ENCODE results near the gene DDAH1. TPM values are rescaled to one million over a fixed set of nuclear protein-coding genes. Genes with fewer than 3 reads are reported as not detected.

Gene DDAH1
- total RNA-seq, 1 experiment from 2014 or later = 20.8 TPM

DNA sequence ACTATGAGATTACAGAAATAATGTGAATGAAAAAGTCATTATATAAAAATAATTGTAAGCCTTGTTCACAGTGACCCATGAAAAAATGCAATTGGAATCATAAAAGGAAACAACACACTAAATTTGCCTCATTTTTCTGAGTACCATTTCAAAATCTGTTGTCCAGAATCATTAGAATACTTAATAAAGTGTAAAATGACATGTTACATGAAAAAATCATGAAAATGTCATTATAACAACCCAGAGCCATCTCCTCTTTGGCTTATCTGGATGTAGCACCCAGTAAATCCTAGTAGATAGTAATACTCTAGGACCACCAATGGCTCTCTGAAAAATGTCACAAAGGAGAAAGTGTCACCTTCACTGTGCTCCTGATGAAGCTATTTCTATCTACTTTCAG lies 76.5 kb downstream of the DDAH1 start:
- Histone ChIP-seq H3K27me3 (no peaks in the 10 kb centered on the region), H3K4me3 (no peak overlapping the region), H3K9me3 (peaks cover 2% of the 10 kb centered on the region; the same call in 1 of the 2 replicates), H3K36me3 (no peaks in the 10 kb centered on the region; the same call in 1 of the 2 replicates)
- no peak for DNase-seq

DNA sequence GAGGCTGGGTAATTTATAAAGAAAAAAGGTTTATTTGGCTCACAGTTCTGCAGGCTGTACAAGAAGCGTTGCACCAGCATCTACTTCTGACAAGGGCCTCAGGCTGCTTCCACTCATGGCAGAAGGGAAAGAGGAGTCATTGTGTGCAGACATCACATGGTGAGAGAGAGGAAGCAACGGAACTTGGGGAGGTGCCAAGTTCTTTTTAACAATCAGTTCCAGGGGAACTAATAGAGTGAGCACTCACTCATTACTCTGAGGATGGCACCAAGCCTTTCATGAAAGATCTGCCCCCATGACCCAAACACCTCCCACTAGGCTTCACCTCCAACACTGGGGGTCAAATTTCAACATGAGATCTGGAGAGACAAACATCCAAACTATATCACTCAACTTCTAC lies 77.2 kb downstream of the DDAH1 start:
- H3K27me3 ChIP-seq = no peaks in the 10 kb centered on the region
- no peak for DNase-seq
- no peak overlapping the region for H3K4me3 ChIP-seq
- peaks cover 1% of the 10 kb centered on the region for H3K36me3 ChIP-seq
- H3K9me3 ChIP-seq = peaks cover 8% of the 10 kb centered on the region

DNA sequence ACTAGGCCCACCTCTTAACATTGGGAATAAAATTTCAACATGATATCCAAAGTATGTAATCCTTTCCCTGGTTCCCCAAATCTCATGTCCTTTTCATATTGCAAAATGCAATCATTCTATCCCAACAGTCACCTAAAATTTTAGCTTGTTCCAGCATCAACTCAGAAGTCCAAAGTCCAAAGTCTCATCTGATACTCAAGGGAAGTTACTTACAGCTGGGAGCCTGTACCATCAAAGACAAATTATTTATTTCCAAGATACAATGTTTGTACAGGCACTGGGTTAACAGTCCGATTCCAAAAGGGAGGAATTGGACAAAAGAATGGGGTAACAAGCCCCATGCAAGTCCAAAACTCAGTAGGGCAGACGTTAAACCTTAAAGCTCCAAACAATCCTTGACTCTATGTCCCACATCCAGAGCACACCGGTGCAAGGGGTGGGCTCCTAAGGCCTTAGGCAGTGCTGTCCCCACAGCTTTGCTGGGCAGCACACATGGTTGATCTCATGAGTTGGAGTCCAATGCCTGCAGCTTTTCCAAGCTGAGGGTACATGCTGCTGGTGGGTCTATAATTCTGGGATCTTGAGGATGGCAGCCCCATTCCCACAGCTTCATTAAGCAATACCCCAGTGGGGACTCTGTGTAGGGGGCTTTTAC lies 78.8 kb downstream of the DDAH1 start:
- H3K9me3 ChIP-seq = peaks cover 17% of the 10 kb centered on the region
- H3K36me3 ChIP-seq = peaks cover 6% of the 10 kb centered on the region
- no peak for DNase-seq
- H3K4me3 ChIP-seq = no peak overlapping the region
- H3K27me3 ChIP-seq = no peaks in the 10 kb centered on the region

DNA sequence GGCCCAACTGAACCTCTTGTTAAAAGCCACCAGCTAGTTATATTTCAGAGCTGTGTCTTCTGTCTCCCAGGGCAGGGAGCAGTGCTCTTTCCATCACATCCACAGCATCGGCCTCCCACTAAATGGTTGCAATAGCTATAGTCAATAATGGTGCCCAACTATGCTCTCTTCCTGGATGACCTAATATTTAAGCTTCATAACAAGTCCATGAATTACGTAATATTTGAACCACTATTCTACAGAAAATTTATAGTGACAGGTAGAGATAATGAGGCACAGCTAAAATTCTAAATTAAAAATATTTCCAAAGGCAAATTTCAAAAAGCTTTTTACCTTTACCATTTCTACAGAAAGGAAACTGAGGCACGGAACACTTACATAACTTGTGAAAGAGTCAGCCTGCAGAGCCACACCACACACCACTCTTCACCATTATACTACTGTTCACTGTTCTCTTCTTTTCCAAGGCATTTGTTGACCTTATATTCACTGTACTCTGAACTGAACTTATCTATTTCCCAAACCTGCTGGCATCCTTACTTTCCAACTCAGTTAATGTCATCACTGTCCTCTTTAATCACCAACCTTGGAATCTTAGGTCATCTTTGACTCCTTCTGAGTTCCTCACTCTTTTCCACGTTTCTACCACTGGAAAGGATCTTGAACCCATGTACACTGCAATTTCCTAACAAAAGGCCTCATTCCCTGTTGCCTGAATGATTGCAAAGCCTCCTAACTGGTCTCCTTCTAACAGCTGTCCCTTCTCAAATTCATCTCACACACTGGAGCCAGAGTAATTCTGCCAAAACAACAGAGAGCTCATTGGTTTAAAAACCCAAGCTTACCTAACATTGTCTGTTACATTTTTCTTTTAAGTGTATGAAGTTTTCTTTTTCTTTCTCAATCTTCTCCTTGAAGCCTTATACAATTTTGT lies 85.5 kb downstream of the DDAH1 start:
- Histone ChIP-seq H3K9me3 (peaks cover 15% of the 10 kb centered on the region), H3K27me3 (no peaks in the 10 kb centered on the region), H3K4me3 (no peak overlapping the region), H3K36me3 (peaks cover 6% of the 10 kb centered on the region)
- DNase-seq = no peak

DNA sequence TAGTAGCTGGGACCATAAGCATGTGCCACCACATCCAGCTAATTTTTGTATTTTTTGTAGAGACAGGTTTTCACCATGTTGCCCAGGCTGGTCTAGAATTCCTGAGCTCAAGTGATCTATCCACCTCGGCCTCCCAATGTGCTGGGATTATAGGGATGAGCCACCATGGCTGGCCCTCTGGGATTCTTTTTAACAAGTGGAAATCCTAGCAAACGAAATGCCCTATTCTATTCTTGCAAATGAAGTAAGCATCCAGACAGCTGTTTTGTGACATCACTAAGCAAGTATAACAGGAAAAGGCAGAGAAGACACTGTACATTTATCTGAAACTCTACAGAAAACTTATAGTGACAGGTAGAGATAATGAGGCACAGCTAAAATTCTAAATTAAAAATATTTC lies 86.4 kb downstream of the DDAH1 start:
- Histone ChIP-seq H3K36me3 (peaks cover 6% of the 10 kb centered on the region), H3K4me3 (no peak overlapping the region), H3K9me3 (peaks cover 15% of the 10 kb centered on the region), H3K27me3 (no peaks in the 10 kb centered on the region)
- DNase-seq = no peak

DNA sequence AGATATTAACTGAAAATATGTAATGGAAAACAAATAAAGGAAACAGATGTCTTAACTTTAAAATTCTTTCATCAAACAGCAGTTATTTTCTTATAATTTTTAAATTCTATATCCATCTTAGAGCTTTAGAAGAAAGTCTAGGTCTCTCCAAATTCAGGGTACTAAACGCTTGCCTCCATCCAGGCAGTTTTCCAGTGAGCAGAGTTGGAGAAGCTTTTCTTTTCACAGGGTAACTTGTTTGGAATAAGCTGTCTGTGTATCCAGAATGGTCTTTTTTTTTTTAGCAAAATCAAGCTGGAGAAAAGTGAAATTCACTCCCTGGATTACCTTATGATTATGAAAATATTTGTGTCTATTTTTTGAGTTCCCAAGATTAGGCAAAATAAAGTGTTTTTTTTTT lies 88.6 kb downstream of the DDAH1 start:
- H3K36me3 ChIP-seq = no peaks in the 10 kb centered on the region; the same call in 1 of the 2 replicates
- no peak overlapping the region for H3K4me3 ChIP-seq
- DNase-seq = no peak
- H3K9me3 ChIP-seq = no peaks in the 10 kb centered on the region
- no peaks in the 10 kb centered on the region for H3K27me3 ChIP-seq

DNA sequence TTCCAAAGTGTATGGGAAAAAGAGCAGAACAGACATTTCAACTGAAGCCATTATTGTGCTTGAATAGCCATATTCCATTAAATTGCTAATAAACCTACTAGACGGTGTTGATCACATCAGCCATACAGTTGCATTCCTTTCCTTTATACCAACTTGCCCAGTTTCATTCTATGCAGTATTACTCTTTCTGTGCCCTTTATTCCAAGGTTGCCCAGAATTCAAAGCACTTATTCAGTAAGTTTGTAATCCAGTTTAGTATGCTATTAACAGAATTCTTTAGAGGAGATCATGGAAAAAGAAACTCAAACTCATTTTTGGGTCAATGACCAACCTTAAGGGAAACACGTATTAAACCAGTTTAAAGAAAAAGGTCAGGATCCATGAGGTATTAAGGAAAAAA lies 89.5 kb downstream of the DDAH1 start:
- Histone ChIP-seq H3K4me3 (no peak overlapping the region), H3K36me3 (no peaks in the 10 kb centered on the region; the same call in 1 of the 2 replicates), H3K9me3 (no peaks in the 10 kb centered on the region), H3K27me3 (no peaks in the 10 kb centered on the region)
- no peak for DNase-seq

DNA sequence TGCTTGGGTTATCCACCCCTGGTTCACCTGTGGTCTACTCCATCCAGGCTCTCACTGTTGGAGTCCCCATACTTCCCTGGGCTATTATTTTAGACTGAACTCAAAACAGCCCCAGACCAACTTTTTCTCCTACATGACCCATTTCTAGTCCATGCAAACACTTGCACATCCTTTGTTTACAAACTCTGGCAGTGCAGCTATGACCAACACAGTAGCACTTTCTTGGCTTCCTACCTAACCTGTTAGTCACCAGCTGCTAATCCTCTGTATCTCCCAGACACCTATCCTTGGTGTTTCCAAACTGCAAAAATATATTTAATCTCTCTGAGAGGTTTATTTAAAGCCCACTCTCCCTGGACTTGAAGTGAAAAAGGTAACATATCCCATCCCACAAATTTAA lies 90.8 kb downstream of the DDAH1 start:
- no peaks in the 10 kb centered on the region for H3K9me3 ChIP-seq
- H3K36me3 ChIP-seq = no peaks in the 10 kb centered on the region; the same call in none of the 2 replicates
- H3K27me3 ChIP-seq = no peaks in the 10 kb centered on the region
- DNase-seq = peak; percentile 73
- H3K4me3 ChIP-seq = no peak overlapping the region

DNA sequence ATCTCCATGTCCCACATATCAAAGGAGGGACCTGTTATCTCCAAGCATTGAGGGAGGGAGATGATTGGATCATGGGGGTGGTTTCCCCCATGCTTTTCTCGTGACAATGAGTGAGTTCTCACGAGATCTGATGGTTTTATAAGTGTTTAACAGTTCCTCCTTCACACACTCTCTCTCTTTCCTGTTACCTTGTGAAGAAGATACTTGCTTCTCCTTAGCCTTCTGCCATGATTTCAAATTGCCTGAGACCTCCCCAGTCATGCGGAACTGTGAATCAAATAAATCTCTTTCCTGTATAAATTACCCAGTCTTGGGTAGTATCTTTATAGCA lies 91.6 kb downstream of the DDAH1 start:
- Histone ChIP-seq H3K27me3 (no peaks in the 10 kb centered on the region), H3K9me3 (no peaks in the 10 kb centered on the region), H3K36me3 (no peaks in the 10 kb centered on the region; the same call in none of the 2 replicates), H3K4me3 (no peak overlapping the region)
- no peak for DNase-seq

DNA sequence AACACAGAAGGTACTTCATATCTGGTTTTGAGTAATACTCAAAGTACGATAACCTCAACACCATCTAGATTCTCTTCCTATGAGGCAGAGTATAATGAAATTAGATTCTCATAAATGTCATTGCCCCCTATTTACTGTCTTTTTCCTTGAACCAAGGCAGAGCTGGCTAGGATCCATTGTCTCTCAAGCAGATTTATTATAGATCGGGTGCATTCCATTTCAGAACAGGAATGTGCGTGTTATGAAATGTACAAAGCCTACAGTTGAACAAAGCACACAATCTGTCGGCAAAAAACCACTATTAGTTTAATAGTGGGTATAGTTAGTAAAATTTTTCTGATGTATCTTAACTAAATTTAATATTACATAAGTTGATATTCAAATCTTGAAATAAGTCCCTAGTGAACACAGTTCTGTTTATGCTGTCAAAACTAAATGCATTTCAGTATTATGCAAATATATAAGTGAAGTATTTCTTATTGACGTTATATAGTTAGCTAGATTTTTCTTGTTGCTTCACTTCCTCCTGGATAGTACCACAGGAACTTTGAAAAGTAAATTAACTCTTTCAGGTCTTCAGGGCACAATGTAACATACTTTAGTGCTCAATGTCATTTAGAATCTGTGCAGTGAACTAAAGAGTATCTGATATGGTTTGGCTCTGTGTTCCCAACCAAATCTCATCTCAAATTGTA lies 92.1 kb downstream of the DDAH1 start:
- no peak for DNase-seq
- Histone ChIP-seq H3K36me3 (no peaks in the 10 kb centered on the region; the same call in none of the 2 replicates), H3K4me3 (no peak overlapping the region), H3K9me3 (no peaks in the 10 kb centered on the region), H3K27me3 (no peaks in the 10 kb centered on the region)

DNA sequence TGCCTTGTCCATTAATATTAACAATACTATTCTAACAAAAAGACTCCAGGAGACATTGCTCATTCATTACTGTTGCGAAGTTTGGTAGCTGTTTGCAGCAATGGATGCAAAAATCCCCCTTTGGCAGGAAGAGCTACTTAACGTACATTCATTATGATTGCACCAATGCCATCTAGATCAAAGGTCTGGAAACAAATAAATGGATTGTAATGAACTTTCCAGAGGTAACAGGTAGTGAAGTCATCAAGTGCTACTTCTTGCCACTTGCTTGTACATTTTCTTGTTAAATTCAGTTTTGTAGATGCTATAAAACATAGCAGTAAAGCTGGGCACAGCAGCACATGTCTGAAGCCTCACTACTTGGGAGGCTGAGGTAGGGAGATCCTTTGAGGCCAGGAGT lies 93.9 kb downstream of the DDAH1 start:
- H3K36me3 ChIP-seq = no peaks in the 10 kb centered on the region; the same call in none of the 2 replicates
- H3K4me3 ChIP-seq = no peak overlapping the region
- no peak for DNase-seq
- no peaks in the 10 kb centered on the region for H3K9me3 ChIP-seq
- no peaks in the 10 kb centered on the region for H3K27me3 ChIP-seq

DNA sequence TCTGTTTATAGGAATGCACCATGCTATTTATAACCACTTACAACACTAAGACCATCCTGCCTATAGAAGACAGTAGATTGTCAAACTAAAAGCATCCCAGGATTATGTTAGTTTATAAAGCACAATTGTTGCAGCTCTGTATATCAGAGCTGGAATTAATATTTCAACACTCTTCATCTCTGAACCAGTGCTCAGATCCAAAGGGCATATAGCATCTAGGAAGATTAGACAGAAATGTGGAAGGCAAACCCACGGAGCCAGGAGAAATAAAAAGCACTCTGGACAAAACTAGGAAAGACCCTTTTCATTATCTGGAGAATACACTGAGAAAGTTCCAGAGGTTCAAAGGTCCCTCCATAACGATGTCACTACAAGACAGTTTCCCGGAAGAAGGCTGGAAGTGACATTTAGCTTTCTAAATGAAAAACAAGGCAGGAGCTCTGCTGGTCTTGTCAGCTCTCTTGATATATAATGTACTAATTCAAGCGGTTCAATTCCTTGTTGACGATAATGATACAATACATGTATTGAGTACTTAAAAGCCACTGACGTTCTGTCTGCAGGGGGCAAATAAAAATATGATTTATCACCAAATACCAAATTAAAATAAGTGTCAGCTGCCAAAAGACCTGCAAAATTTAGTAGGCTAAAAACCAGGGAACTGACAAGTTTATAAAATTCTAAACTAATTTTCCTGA lies 96.7 kb downstream of the DDAH1 start:
- DNase-seq = no peak
- Histone ChIP-seq H3K9me3 (no peaks in the 10 kb centered on the region), H3K36me3 (no peaks in the 10 kb centered on the region; the same call in none of the 2 replicates), H3K4me3 (no peak overlapping the region), H3K27me3 (no peaks in the 10 kb centered on the region)

DNA sequence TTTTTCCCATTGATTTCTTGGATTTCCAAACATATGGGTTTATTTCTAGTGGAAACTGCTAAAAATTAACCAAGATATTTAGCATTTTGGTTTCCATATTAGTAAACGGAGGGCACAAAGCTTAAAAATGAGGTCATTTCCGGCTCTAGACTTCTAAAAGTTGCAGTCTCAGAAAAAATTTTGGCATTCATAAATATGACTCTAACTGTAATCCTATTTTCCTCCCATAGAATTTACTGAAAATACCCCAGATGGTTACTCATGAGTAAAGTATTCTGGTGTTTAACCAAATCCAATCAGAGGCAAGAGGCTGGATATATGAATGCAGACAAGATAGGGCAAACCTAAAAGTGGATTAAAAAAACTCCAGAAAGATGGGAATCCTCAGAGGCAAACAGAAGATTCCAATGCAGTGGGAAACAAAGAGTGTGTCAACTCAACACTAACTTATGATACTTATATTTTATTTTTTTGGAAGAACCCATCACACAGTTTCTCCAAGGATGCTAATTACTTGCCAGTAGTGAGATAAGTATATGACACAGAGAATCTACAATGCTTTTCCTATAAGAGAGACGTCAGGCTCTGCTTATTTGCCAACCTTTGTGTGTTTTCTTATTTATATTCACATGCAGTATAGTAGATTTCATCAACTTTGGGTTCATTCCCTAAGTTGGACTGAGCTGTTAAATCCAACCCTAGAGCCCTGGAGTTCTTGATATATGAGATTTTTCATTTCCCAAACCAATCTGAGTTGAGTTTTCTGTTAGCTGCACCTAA lies 98.4 kb downstream of the DDAH1 start:
- no peak overlapping the region for H3K4me3 ChIP-seq
- H3K27me3 ChIP-seq = no peaks in the 10 kb centered on the region
- no peaks in the 10 kb centered on the region for H3K9me3 ChIP-seq
- DNase-seq = no peak
- H3K36me3 ChIP-seq = no peaks in the 10 kb centered on the region; the same call in none of the 2 replicates

DNA sequence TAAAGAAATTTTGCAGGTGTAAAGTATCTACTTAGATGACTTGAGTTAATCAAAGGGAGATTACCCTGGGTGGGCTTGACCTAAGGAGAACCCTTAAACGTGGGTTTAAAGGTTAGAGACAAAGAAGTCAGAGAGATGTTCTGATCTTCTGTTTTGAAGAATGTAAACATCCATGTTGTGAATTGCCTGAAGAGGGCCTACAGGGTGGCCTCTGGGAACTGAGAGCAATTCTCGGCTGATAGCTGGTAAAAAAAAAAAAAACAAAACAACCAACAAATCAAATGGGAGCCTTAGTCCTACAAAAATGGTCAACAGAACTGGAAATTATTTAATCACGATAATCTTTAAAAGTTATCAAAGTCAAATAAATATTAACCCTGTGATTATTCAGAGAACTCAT lies 99.1 kb downstream of the DDAH1 start:
- Histone ChIP-seq H3K4me3 (no peak overlapping the region), H3K36me3 (no peaks in the 10 kb centered on the region; the same call in none of the 2 replicates), H3K27me3 (no peaks in the 10 kb centered on the region), H3K9me3 (no peaks in the 10 kb centered on the region)
- DNase-seq = no peak

DNA sequence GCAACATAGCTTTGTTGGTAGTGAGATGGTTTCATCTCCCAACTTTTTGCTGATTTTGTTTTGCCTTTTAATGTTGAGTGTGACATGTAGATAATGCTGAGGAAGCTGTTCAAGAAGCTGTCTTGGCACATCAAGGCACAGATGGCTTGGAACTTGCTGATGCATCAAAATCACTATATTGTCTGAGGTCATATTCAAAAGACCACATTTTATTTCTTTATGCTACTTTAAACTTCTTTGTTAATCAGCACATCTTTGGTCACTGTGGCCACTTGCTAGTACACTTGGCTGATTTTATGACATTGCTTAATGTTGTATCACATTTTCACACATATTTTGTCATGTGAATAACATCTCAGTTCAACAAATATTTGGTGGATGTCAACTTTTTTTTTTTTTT lies 101.4 kb downstream of the DDAH1 start:
- no peak overlapping the region for H3K4me3 ChIP-seq
- DNase-seq = no peak
- H3K36me3 ChIP-seq = no peaks in the 10 kb centered on the region; the same call in 1 of the 2 replicates
- no peaks in the 10 kb centered on the region for H3K27me3 ChIP-seq
- H3K9me3 ChIP-seq = no peaks in the 10 kb centered on the region

DNA sequence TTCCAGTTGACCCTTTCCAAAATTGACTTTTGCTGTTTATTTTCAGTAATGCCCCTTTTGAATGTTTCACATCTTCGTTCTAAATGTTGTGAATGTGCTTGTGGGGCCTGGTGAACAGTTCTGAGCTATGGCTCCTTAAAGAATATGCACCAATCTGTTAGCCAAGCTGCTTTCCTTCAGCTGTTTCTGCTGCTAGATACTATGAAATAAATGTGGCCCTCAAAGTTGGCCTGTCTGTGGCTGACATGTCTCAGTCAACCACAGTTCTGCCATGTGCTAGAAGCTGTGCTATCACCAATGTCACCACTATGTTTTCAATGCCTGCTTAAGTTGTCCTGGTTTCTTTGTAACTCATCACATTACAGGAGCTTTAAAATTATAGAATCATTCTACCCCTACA lies 101.9 kb downstream of the DDAH1 start:
- no peaks in the 10 kb centered on the region for H3K9me3 ChIP-seq
- H3K4me3 ChIP-seq = no peak overlapping the region
- no peaks in the 10 kb centered on the region; the same call in 1 of the 2 replicates for H3K36me3 ChIP-seq
- H3K27me3 ChIP-seq = no peaks in the 10 kb centered on the region
- no peak for DNase-seq

Measured in MG63 (cell line).